Naive thymus-derived CD4-positive, alpha-beta T cell (primary cell): ENCODE measurements around the gene ENTPD8. TPM values are rescaled to one million over a fixed set of nuclear protein-coding genes. Genes with fewer than 3 reads are reported as not detected.

Source experiments
- ATAC-seq: fragments of 150-1000 bp; cut with Tn5 transposase; 2 replicates; pipeline ENCODE4 v1.10.0; 2021; ENCODE audit warnings: mild to moderate bottlenecking, moderate library complexity
- CTCF ChIA-PET: fragments of 350-600 bp; sonication (Branson Sonifier 250); formaldehyde crosslinking; loops from one replicate; lab custom pipeline; 2021; ENCODE audit warnings: antibody characterized with exemption; lab: Charles Lee
- POLR2A ChIA-PET: fragments of 350-600 bp; sonication (Branson Sonifier 250); formaldehyde crosslinking; loops from one replicate; lab custom pipeline; 2021; ENCODE audit warnings: antibody characterized with exemption, inconsistent platforms; lab: Charles Lee
- DNase-seq, 9 donors: peaks; one replicate each; pipeline versions ENCODE4 v3.0.0 to v3.0.0-alpha.2; 2020 to 2022; ENCODE audit warnings: mixed read lengths in 1 of 9
- H3K27ac ChIP-seq: one replicate; pipeline ENCODE4 v1.7.0; 2013; ENCODE audit warnings: mild to moderate bottlenecking, low read depth, low read length, moderate library complexity
- H3K27me3 ChIP-seq, 2 donors: one replicate each; pipeline ENCODE4 v1.7.0; 2013; ENCODE audit warnings: low read length in 2 of 2, mild to moderate bottlenecking in 2 of 2, moderate library complexity in 2 of 2; ENCODE audit not compliant: control insufficient read depth in 2 of 2, insufficient read depth in 2 of 2
- H3K36me3 ChIP-seq, 3 experiments: 1 replicate in 2 of 3; 2 replicates in 1 of 3; pipeline ENCODE4 v1.7.0; 2013; ENCODE audit warnings: low read length in 3 of 3, mild to moderate bottlenecking in 3 of 3, moderate library complexity in 1 of 3; ENCODE audit not compliant: insufficient read depth in 3 of 3, control insufficient read depth in 2 of 3
- H3K4me1 ChIP-seq, 2 donors: one replicate each; pipeline ENCODE4 v1.7.0; 2013; ENCODE audit warnings: low read length in 2 of 2, mild to moderate bottlenecking in 2 of 2, moderate library complexity in 1 of 2; ENCODE audit not compliant: control insufficient read depth in 2 of 2, insufficient read depth in 2 of 2
- H3K4me3 ChIP-seq: 2 replicates; pipeline ENCODE4 v1.7.0; 2013; ENCODE audit warnings: mild to moderate bottlenecking, low read length
- H3K9me3 ChIP-seq, 3 experiments: 1 replicate in 2 of 3; 2 replicates in 1 of 3; pipeline ENCODE4 v1.7.0; 2013; ENCODE audit warnings: low read length in 3 of 3; ENCODE audit not compliant: control insufficient read depth in 2 of 3
- H3K27ac Mint-ChIP-seq, 9 donors: one replicate each; pipeline ENCODE4 v1.8.0; 2020 to 2022; ENCODE audit warnings: mixed read lengths in 9 of 9, mild to moderate bottlenecking in 8 of 9, moderate library complexity in 5 of 9, inconsistent platforms in 2 of 9
- H3K27me3 Mint-ChIP-seq, 5 donors: one replicate each; pipeline ENCODE4 v1.8.0; 2021 to 2022; ENCODE audit warnings: mixed read lengths in 5 of 5, mild to moderate bottlenecking in 1 of 5
- H3K36me3 Mint-ChIP-seq, 5 donors: one replicate each; pipeline ENCODE4 v1.8.0; 2020 to 2022; ENCODE audit warnings: mixed read lengths in 5 of 5, mild to moderate bottlenecking in 3 of 5, inconsistent platforms in 1 of 5
- H3K4me1 Mint-ChIP-seq, 7 donors: one replicate each; pipeline ENCODE4 v1.8.0; 2020 to 2022; ENCODE audit warnings: mixed read lengths in 7 of 7, mild to moderate bottlenecking in 3 of 7, inconsistent platforms in 1 of 7
- H3K4me3 Mint-ChIP-seq, 10 donors: one replicate each; pipeline ENCODE4 v1.8.0; 2020 to 2022; ENCODE audit warnings: mild to moderate bottlenecking in 10 of 10, mixed read lengths in 10 of 10, moderate library complexity in 6 of 10, inconsistent platforms in 2 of 10
- H3K9me3 Mint-ChIP-seq, 11 donors: one replicate each; pipeline ENCODE4 v1.8.0; 2020 to 2022; ENCODE audit warnings: mixed read lengths in 11 of 11, mild to moderate bottlenecking in 4 of 11, inconsistent platforms in 1 of 11, moderate library complexity in 1 of 11
- intact Hi-C, 2 donors: fragments of 100-400 bp; cut with micrococcal nuclease; formaldehyde crosslinking; loops; one replicate each; pipeline ENCODE4 v1.15.1; 2023
- polyA plus RNA-seq, 2 donors: library from polyadenylated mRNA; unstranded; fragments of 300-500 nt; fragmentation: Illumina TruSeq; gene quantifications; one replicate each; pipeline ENCODE4 v1.2.3, GENCODE V29; 2021
- total RNA-seq, 6 experiments: library from RNA in 5 of 6; stranded (reverse) in 5 of 6; gene quantifications; 1 replicate in 5 of 6; 2 replicates in 1 of 6; pipeline ENCODE4 v1.2.3 and lab custom pipeline; 2021 to 2026

The ENTPD8 gene
- total and polyA plus RNA-seq, 7 experiments from 2014 or later = not detected

DNA sequence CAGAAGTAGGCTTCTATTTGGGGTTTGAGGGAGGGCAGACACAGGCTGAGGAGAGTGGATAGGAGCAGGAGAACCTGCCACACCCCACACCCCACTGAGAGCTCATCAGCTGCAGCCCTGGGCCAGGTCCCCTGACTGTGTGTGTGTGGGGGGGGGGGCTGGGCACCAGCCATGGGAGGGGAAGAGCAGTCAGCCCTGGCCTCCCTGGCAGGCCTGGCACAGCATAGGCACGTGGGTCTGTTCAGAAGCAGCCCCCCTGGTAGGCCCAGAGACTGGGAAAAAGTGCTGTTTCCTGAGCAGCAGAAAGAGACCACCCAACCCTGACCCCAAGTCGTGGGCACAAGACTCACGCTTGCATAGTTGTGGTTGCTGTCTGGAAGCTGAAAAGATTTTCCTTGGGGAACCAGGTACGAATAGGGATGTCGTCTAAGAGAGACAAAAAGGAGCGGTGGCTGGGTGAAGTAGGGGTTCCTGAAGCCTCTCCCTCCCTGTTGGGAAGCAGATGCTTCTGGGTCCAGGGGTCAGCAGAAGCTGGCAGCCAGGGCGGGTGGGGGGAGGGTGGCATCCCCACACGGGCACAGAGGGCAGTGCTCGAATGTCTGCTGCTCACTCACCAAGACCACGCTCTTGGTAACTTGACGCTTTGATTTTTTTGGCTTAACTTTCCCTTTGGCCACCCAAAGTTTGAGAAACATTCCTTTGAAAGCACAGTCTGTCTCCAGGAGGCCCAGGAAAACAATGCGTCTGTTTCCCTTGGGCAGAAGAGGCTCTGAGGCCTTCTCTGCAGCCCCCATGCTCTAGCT, 15.1 kb upstream of the ENTPD8 start:
- intact Hi-C loops = loop anchor here in 1 of 2 donors (5.0 to 10.0 kb wide), 2 partner anchors 136 to 1211 kb away; partner anchors contain the start of genes QSOX2 and ZMYND19
- peaks cover 0 to 10% (median 0%) of the 10 kb centered on the region in 5 donors for H3K36me3 Mint-ChIP-seq
- peak overlapping the region in 6 of 9 donors; percentile 17 to 75 (median 48) for H3K27ac Mint-ChIP-seq
- peaks cover 5 to 65% (median 44%) of the 10 kb centered on the region in 7 donors for H3K4me1 Mint-ChIP-seq
- ATAC-seq (no peak), DNase-seq (peak in 1 of 9 donors; percentile 1)
- H3K9me3 Mint-ChIP-seq = no peaks in the 10 kb centered on the region
- H3K4me3 Mint-ChIP-seq = peak overlapping the region in 8 of 10 donors; percentile 15 to 73 (median 46)
- Histone ChIP-seq H3K4me1 (peaks cover 42 to 56% of the 10 kb centered on the region in 2 donors), H3K4me3 (no peak overlapping the region), H3K27ac (no peak overlapping the region), H3K9me3 (no peaks in the 10 kb centered on the region), H3K27me3 (no peaks in the 10 kb centered on the region), H3K36me3 (peaks cover 0 to 30% (median 4%) of the 10 kb centered on the region in 3 experiments)
- no peaks in the 10 kb centered on the region for H3K27me3 Mint-ChIP-seq
- ChIA-PET POLR2A (no interaction called here), CTCF (interaction anchor here (0.6 kb wide), 1 partner anchor 177 kb away, joined by 3 read pairs; no protein-coding TSS in a partner anchor)

DNA sequence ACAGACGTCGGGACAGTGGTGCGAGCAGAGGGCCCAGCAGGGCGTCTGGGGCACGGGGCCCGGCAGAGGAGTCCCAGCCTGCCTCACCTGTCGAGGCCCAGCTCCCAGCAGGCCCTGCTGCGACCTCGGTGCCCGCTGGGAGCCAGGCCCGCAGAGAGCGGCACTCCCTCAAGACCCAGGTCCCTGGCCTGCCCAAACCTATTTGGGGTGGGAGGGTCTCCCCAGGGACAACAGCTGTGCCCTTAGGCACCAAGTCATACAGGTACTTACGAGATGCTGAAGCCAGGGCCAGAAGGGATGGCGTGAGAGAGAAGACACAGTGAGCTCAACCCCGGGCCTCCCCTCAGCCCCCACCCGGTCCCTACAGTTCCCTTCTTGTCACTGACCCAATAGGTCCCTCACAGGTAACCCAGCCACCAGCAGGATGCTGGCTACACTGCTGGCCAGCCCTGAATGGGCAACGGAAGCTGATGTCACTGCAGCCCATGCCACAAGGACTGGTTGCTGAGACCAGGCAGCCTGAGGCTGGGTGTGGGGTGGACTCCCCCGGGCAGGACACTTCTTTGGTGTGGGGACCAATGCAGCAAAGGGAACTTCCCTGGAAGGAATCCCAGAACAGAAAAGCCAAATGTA, 14.3 kb upstream of the ENTPD8 start:
- Histone ChIP-seq H3K27ac (no peak overlapping the region), H3K4me3 (no peak overlapping the region), H3K36me3 (peaks cover 0 to 30% (median 4%) of the 10 kb centered on the region in 3 experiments), H3K4me1 (peaks cover 34 to 51% of the 10 kb centered on the region in 2 donors), H3K9me3 (no peaks in the 10 kb centered on the region), H3K27me3 (no peaks in the 10 kb centered on the region)
- Mint-ChIP-seq H3K9me3 (no peaks in the 10 kb centered on the region), H3K27ac (peak overlapping the region in 3 of 9 donors; percentile 21 to 65 (median 26)), H3K4me3 (peak overlapping the region in 7 of 10 donors; percentile 6 to 79 (median 47)), H3K4me1 (peaks cover 5 to 65% (median 40%) of the 10 kb centered on the region in 7 donors), H3K36me3 (peaks cover 0 to 10% (median 0%) of the 10 kb centered on the region in 5 donors), H3K27me3 (no peaks in the 10 kb centered on the region)
- intact Hi-C loops = loop anchor here in 1 of 2 donors (2.0 to 10.0 kb wide), 3 partner anchors 137 to 1211 kb away; partner anchors contain the start of genes QSOX2, TMEM141 and ZMYND19
- DNase-seq = peak in 1 of 9 donors; percentile 13
- CTCF ChIA-PET = no interaction called here
- POLR2A ChIA-PET = no interaction called here
- ATAC-seq = no peak

GRCh38 chr9:137454597-137455358, 13.6 kb upstream of the ENTPD8 start:
- Mint-ChIP-seq H3K27ac (peak overlapping the region in 8 of 9 donors; percentile 54 to 80 (median 66)), H3K27me3 (no peaks in the 10 kb centered on the region), H3K4me3 (peak overlapping the region; percentile 51 to 79 (median 68)), H3K4me1 (peaks cover 5 to 65% (median 38%) of the 10 kb centered on the region in 7 donors), H3K9me3 (peaks cover 0 to 3% (median 0%) of the 10 kb centered on the region in 11 donors), H3K36me3 (peaks cover 0 to 10% (median 0%) of the 10 kb centered on the region in 5 donors)
- intact Hi-C loops = loop anchor here (2.0 to 10.0 kb wide), 4 partner anchors 138 to 1210 kb away; partner anchors contain the start of genes TMEM141 (in 2 of the 2), QSOX2 (in 1 of the 2) and ZMYND19 (in 1 of the 2)
- DNase-seq (peak in 3 of 9 donors; percentile 8 to 21 (median 16)), ATAC-seq (no peak)
- Histone ChIP-seq H3K9me3 (no peaks in the 10 kb centered on the region), H3K4me3 (peak overlapping the region; percentile 11), H3K4me1 (peaks cover 29 to 51% of the 10 kb centered on the region in 2 donors), H3K27ac (peak overlapping the region; percentile 66), H3K36me3 (peaks cover 0 to 30% (median 4%) of the 10 kb centered on the region in 3 experiments), H3K27me3 (no peaks in the 10 kb centered on the region)
- ChIA-PET POLR2A (interaction anchor here (1.4 kb wide), 1 partner anchor 11 kb away, joined by 4 read pairs; no protein-coding TSS in a partner anchor), CTCF (no interaction called here)

- Histone ChIP-seq H3K36me3 (peaks cover 0 to 30% (median 4%) of the 10 kb centered on the region in 3 experiments), H3K4me3 (peak overlapping the region; percentile 11), H3K27me3 (no peaks in the 10 kb centered on the region), H3K27ac (peak overlapping the region; percentile 66), H3K4me1 (peaks cover 27 to 48% of the 10 kb centered on the region in 2 donors), H3K9me3 (no peaks in the 10 kb centered on the region)
- H3K9me3 Mint-ChIP-seq = peaks cover 0 to 3% (median 0%) of the 10 kb centered on the region in 11 donors
- peaks cover 5 to 67% (median 40%) of the 10 kb centered on the region in 7 donors for H3K4me1 Mint-ChIP-seq
- H3K27ac Mint-ChIP-seq = peak overlapping the region in 8 of 9 donors; percentile 54 to 80 (median 66)
- H3K27me3 Mint-ChIP-seq = no peaks in the 10 kb centered on the region
- DNase-seq (peak in 7 of 9 donors; percentile 31 to 69 (median 60)), ATAC-seq (peak; percentile 40)
- intact Hi-C loops = loop anchor here (2.0 to 10.0 kb wide), 3 partner anchors 662 to 1209 kb away; partner anchors contain the start of genes TMEM141 (in 2 of the 2) and QSOX2 (in 1 of the 2)
- peak overlapping the region; percentile 51 to 79 (median 68) for H3K4me3 Mint-ChIP-seq
- ChIA-PET POLR2A (interaction anchor here (1.4 kb wide), 1 partner anchor 12 kb away, joined by 4 read pairs; no protein-coding TSS in a partner anchor), CTCF (no interaction called here)
- H3K36me3 Mint-ChIP-seq = peaks cover 0 to 14% (median 0%) of the 10 kb centered on the region in 5 donors
Observed at GRCh38 chr9:137454145-137454596, 13.0 kb upstream of the ENTPD8 start.

DNA sequence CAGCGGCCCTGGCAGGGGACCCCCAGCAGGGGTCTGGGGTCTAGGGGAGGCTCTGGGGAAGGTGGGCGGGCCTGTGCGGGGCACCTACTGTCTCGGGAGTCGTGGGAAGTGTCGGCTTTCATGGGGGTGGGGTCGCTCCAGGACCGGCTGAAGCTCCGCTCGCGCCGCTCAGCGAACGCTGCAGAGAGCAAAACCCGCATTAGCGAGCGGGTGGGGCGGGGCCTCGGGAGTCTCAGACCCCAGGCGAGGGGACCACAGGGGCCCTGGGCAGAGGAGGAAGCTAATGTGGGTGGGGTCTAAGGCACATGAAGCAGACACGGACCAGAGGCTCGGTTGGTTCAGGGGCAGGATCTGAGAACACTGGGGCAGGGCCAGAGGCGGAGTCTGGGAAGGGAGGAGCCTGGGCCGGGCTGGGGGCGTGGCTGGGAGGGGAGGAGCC, 12.5 kb upstream of the ENTPD8 start:
- no peak overlapping the region for H3K27ac ChIP-seq
- H3K36me3 Mint-ChIP-seq = peaks cover 0 to 14% (median 0%) of the 10 kb centered on the region in 5 donors
- no peak overlapping the region for H3K4me3 ChIP-seq
- intact Hi-C loops = loop anchor here (1.0 to 10.0 kb wide), 4 partner anchors 8 to 1209 kb away; partner anchors contain the start of genes TMEM141 (in 2 of the 2) and QSOX2 (in 1 of the 2)
- H3K27ac Mint-ChIP-seq = peak overlapping the region in 4 of 9 donors; percentile 48 to 83 (median 60)
- peak overlapping the region in 9 of 10 donors; percentile 39 to 79 (median 65) for H3K4me3 Mint-ChIP-seq
- ChIA-PET POLR2A (interaction anchor here (1.4 kb wide), 1 partner anchor 12 kb away, joined by 4 read pairs; no protein-coding TSS in a partner anchor), CTCF (interaction anchor here (0.6 kb wide), 2 partner anchors 22 to 243 kb away, joined by 3 read pairs; no protein-coding TSS in a partner anchor)
- H3K4me1 Mint-ChIP-seq = peaks cover 5 to 72% (median 40%) of the 10 kb centered on the region in 7 donors
- DNase-seq (peak; percentile 51 to 76 (median 67)), ATAC-seq (peak; percentile 80)
- no peaks in the 10 kb centered on the region for H3K9me3 ChIP-seq
- H3K27me3 ChIP-seq = no peaks in the 10 kb centered on the region
- H3K27me3 Mint-ChIP-seq = no peaks in the 10 kb centered on the region
- peaks cover 27 to 48% of the 10 kb centered on the region in 2 donors for H3K4me1 ChIP-seq
- H3K9me3 Mint-ChIP-seq = peaks cover 0 to 3% (median 0%) of the 10 kb centered on the region in 11 donors
- H3K36me3 ChIP-seq = peaks cover 0 to 30% (median 4%) of the 10 kb centered on the region in 3 experiments
